ENCODE results near the gene PLEKHM2. TPM values are rescaled to one million over a fixed set of nuclear protein-coding genes. Genes with fewer than 3 reads are reported as not detected.
"Not testable (repeated sequence)": the region's sequence is repeated elsewhere in the genome, so short reads cannot be mapped to it uniquely, and the experiment has no call there.

PLEKHM2 gene
- polyA plus RNA-seq (2014; cell fraction: cytosol; rRNA removed) = 24.5 and 26.5 TPM in 2 replicates
- polyA plus RNA-seq (2014; cell fraction: nucleus; rRNA removed) = 38.0 and 51.0 TPM in 2 replicates

- DNase-seq (ENCODE audit: low spot score) = no peak
These were observed at the start of gene PLEKHM2 for GRCh38 chr1:15684042-15684461. Gene PLEKHM2, plus strand, starts transcription at chr1:15684320. Its CDS starts 239 bp downstream, at chr1:15684559.

GRCh38 chr1:15636436-15636835 lies 47.7 kb upstream of the PLEKHM2 start:
- no peak for DNase-seq (ENCODE audit: low spot score)

GRCh38 chr1:15637826-15638225 lies 46.3 kb upstream of the PLEKHM2 start:
- no peak for DNase-seq (ENCODE audit: low spot score)

- DNase-seq (ENCODE audit: low spot score) = no peak
These were observed 44.9 kb upstream of the PLEKHM2 start for GRCh38 chr1:15639262-15639661.

GRCh38 chr1:15639931-15640330 lies 44.2 kb upstream of the PLEKHM2 start:
- no peak for DNase-seq (ENCODE audit: low spot score)

- no peak for DNase-seq (ENCODE audit: low spot score)
These were observed 43.5 kb upstream of the PLEKHM2 start for GRCh38 chr1:15640667-15641066.

- DNase-seq (ENCODE audit: low spot score) = no peak
These were observed 34.2 kb upstream of the PLEKHM2 start for GRCh38 chr1:15649937-15650336.

GRCh38 chr1:15650433-15650832 lies 33.7 kb upstream of the PLEKHM2 start:
- no peak for DNase-seq (ENCODE audit: low spot score)

GRCh38 chr1:15652130-15652529 lies 32.0 kb upstream of the PLEKHM2 start:
- not testable (repeated sequence) for DNase-seq (ENCODE audit: low spot score)

GRCh38 chr1:15654091-15654690 lies 29.9 kb upstream of the PLEKHM2 start:
- no peak for DNase-seq (ENCODE audit: low spot score)

GRCh38 chr1:15656464-15656863 lies 27.7 kb upstream of the PLEKHM2 start:
- no peak for DNase-seq (ENCODE audit: low spot score)

- DNase-seq (ENCODE audit: low spot score) = no peak
These were observed 27.1 kb upstream of the PLEKHM2 start for GRCh38 chr1:15657021-15657420.

- DNase-seq (ENCODE audit: low spot score) = no peak
These were observed 24.0 kb upstream of the PLEKHM2 start for GRCh38 chr1:15660151-15660550.

GRCh38 chr1:15662477-15662876 lies 21.6 kb upstream of the PLEKHM2 start:
- no peak for DNase-seq (ENCODE audit: low spot score)

GRCh38 chr1:15663925-15664324 lies 20.2 kb upstream of the PLEKHM2 start:
- DNase-seq (ENCODE audit: low spot score) = no peak

GRCh38 chr1:15667362-15667761 lies 16.8 kb upstream of the PLEKHM2 start:
- DNase-seq (ENCODE audit: low spot score) = no peak

- no peak for DNase-seq (ENCODE audit: low spot score)
These were observed 15.9 kb upstream of the PLEKHM2 start for GRCh38 chr1:15668089-15668754.

- no peak for DNase-seq (ENCODE audit: low spot score)
These were observed 15.0 kb upstream of the PLEKHM2 start for GRCh38 chr1:15669074-15669473.

- no peak for DNase-seq (ENCODE audit: low spot score)
These were observed 14.3 kb upstream of the PLEKHM2 start for GRCh38 chr1:15669864-15670263.

- DNase-seq (ENCODE audit: low spot score) = no peak
These were observed 12.7 kb upstream of the PLEKHM2 start for GRCh38 chr1:15671430-15671829.

GRCh38 chr1:15674386-15675159 lies 9.5 kb upstream of the PLEKHM2 start:
- no peak for DNase-seq (ENCODE audit: low spot score)

- no peak for DNase-seq (ENCODE audit: low spot score)
These were observed 8.1 kb upstream of the PLEKHM2 start for GRCh38 chr1:15676010-15676409.

Data from SK-N-DZ (cell line).